Omental fat pad (tissue), 4 donors: ENCODE data around the gene GNB1. TPM values are rescaled to one million over a fixed set of nuclear protein-coding genes. Genes with fewer than 3 reads are reported as not detected.

Source experiments
- ATAC-seq: fragments of 150-250 bp; one replicate; pipeline ENCODE4 v1.9.1; 2016; ENCODE audit warnings: mild to moderate bottlenecking, moderate library complexity; ENCODE audit not compliant: low FRiP score
- DNase-seq: peaks from one replicate; pipeline ENCODE4 v3.0.0-alpha.2; 2019; ENCODE audit warnings: low spot score
- total RNA-seq, 4 donors: library from RNA; depleted of rRNA; stranded (reverse); fragments of >200 nt; gene quantifications; one replicate each; pipeline ENCODE4 v1.1.0, GENCODE V29; 2016
- TF ChIP-seq, protein P1 (sequence below), 3 donors: fragments of 450-650 bp; IDR thresholded peaks; one replicate each; pipeline ENCODE4 v1.5.1; 2016 to 2017; ENCODE audit warnings: antibody characterized with exemption in 3 of 3, mild to moderate bottlenecking in 3 of 3, moderate library complexity in 2 of 3

GNB1 gene
- total RNA-seq, 4 donors from 2014 or later: 104 to 175 (median 152) TPM

DNA sequence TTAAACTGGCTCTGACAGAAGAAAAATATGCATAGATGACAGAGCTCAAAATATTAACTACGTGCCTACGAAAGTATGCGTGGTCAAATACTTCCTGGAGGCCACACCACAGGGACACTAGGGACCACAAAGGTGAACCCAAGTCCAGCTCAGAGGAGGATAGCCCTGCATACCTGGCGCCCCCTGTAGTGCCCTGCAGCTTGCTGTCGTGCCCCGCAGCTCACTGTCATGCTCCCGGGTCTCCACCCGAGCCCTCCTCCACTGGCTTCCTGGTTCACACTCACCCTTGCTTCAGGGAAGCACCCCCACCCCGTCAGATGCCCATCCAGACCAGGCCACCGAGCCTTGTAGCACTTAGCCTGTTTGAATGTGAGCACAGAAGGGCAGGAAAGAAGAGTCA, 95.9 kb downstream of the GNB1 start:
- DNase-seq (no peak), ATAC-seq (no peak)
- TF ChIP-seq, protein P1, sequence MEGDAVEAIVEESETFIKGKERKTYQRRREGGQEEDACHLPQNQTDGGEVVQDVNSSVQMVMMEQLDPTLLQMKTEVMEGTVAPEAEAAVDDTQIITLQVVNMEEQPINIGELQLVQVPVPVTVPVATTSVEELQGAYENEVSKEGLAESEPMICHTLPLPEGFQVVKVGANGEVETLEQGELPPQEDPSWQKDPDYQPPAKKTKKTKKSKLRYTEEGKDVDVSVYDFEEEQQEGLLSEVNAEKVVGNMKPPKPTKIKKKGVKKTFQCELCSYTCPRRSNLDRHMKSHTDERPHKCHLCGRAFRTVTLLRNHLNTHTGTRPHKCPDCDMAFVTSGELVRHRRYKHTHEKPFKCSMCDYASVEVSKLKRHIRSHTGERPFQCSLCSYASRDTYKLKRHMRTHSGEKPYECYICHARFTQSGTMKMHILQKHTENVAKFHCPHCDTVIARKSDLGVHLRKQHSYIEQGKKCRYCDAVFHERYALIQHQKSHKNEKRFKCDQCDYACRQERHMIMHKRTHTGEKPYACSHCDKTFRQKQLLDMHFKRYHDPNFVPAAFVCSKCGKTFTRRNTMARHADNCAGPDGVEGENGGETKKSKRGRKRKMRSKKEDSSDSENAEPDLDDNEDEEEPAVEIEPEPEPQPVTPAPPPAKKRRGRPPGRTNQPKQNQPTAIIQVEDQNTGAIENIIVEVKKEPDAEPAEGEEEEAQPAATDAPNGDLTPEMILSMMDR (IDR thresholded peaks at IDR 0.05): no peak

DNA sequence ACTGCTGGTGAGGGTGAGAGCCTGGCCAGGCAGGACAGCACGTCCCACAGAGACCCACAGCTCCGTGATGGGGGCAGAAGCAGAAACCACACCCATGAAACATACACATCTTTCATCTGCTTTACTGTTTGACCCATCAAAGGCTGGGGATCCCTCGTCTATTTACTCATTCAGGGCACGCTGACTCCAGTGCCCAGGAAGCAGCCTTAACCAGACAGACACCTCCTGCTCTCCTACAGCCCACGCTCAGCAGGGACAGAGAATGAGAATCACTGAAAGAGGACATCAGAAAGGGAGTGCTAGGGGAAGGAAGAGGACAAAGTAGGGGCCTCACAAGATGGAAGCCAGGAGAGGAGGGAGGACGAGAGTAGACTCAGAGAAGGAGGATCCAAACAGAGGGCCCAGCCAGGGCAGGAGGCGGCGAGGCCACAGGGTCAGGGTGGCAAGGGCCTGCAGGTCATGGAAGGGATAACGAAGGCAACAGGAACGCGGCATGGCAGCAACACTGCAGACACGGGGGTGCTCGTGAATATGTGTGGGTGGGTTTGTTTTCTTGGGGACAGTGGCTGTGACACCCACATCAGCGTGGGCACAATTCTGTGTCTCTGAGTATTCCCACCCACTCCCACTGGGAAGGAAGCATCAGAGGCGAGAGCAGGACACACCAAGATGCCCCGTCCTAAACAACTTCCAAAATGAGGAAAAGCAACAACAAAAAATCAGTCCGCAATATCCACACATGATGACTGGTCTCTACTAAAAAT, 97.2 kb downstream of the GNB1 start:
- TF ChIP-seq, protein P1 (IDR thresholded peaks at IDR 0.05): no peak
- DNase-seq: no peak
- ATAC-seq: no peak

DNA sequence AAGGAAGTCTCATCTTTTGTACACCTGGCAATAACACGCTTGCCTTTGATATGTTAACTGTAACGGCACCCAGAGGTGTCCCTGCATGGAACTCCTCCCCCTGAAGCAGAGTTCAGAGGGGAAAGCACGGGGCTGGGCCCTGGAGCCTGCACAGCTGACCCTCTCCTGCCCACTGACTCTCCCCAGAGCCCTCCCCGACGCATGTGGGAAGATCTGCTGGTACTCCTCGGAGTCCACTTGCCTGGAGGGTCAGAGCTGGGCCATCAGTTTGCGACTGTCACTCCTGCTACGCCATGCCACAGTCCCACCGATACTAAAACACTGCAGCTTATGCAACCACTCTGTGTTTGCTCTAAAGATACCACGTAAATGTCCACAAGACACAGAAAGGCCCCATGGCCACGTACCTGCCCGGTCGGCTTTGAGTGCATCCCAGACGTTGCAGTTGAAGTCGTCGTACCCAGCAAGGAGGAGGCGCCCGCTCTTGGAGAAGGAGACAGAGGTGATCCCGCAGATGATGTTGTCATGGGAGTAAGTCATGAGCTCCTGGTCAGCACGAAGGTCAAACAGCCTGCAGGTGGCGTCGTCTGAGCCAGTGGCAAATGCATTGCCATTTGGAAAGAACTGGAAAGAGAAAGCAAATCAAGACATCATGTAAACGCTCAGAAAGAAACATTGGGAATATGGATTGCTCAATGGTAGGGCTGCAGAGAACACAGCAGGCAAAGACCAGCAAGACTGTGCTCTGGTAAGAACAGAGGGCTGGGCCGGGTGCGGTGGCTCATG, 102.0 kb downstream of the GNB1 start:
- ATAC-seq (no peak), DNase-seq (no peak)
- TF ChIP-seq, protein P1 (IDR thresholded peaks at IDR 0.05): no peak

DNA sequence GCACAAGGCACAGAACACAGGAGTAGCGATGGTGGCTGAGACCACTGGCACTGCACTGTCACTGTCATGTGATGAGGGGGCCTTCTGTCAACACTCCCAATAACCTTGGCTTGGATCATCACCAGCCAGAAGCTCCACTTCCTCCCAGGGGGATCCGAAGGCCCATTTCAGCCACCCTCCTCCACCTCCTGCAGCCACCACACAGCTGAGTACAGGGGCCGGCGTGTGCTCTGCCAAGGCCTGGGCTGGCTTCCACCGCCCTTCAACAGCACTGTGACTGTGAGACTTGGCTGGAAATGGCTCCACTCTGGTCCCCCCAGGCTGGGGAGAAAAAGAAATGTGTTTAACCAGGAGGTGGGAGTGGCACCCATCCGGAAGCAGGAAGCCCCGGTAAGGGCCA, 102.8 kb downstream of the GNB1 start:
- no peak for DNase-seq
- no peak for ATAC-seq
- TF ChIP-seq, protein P1 (IDR thresholded peaks at IDR 0.05): no peak

DNA sequence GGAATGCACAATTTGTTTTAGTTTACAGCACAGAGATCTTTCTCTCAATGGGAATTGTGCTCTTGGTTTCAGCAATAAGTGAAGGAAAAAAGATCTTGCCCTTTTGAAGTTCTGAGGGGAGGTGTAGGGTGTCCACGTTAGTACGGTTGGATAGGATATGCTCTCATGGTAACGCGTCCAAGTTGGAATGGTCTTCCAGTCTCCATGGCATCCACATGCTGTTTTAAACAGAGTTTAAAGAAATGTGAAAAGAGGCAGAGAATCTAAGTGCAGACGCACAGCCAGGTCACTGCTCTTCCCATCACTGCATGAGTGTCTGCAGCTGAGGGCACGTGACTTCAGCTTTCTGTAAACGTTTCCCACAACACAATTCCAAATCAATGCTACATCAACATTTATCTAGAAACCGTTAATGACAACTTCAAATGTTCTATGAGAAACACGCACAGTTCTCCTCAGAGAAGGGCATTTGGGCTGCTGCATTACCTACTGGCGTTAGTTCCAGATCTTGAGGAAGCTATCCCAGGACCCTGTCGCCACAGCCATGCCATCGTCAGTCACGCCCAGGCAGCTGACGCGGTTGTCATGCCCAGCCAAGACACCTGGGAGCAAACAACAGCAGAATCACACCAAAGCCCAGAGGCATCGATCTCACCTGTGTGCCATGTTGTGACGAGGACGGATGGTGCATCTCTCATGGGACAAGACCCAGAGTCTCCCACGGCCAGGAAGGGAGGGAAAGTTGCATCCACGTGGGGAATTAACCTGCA, 103.9 kb downstream of the GNB1 start:
- DNase-seq: no peak
- TF ChIP-seq, protein P1 (IDR thresholded peaks at IDR 0.05): no peak
- no peak for ATAC-seq

DNA sequence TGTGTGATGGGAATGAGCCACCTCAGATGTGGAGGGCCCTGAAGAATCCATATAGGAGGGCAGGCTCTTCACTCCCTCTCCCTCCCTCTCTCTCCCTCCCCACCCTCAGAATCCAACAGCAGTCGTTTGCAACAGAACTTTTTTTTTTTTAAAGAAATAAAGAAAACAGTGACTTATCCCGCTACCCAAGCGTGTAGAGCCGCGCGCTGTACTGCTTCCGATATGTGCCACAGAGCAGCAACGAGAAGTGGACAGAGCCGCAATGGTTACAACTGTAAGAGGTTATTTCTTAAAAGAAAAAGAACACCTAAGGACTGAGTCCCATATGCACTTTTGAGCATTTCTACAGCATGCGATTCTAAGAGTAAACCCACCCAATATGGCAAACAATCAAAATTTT, 105.2 kb downstream of the GNB1 start:
- no peak for ATAC-seq
- TF ChIP-seq, protein P1 (IDR thresholded peaks at IDR 0.05): no peak
- DNase-seq: no peak
